K562 (cell line): ENCODE measurements around the gene ANGPTL1. TPM values are rescaled to one million over a fixed set of nuclear protein-coding genes. Genes with fewer than 3 reads are reported as not detected.

Experiments used
- ATAC-seq: fragments of 200-7000 bp; cut with Tn5 transposase; 3 replicates; pipeline ENCODE4 v1.9.1; 2020; ENCODE audit warnings: moderate library complexity
- BruUV-seq: library from RNA; stranded (reverse); fragments of 400-500 nt; replicated peaks from 2 replicates; lab custom pipeline; 2021; lab: Mats Ljungman, UMichigan
- CTCF ChIA-PET: fragments of 300-600 bp; formaldehyde crosslinking; extraction: SDS; loops from one replicate; lab custom pipeline; 2021; ENCODE audit warnings: low intra/inter-chr PET ratio; lab: Yijun Ruan, JAX
- POLR2A ChIA-PET: fragments of 300-600, 350-650 bp; sonication (Branson Sonifier 250); formaldehyde crosslinking; extraction: SDS; loops from one replicate; lab custom pipeline; 2021; ENCODE audit warnings: antibody characterized with exemption, inconsistent platforms; lab: Yijun Ruan, JAX
- DNase-seq, 4 experiments: peaks; one replicate each; pipeline versions ENCODE4 v3.0.0 to v3.0.0-alpha.2; 2011 to 2018; ENCODE audit warnings: low spot score in 3 of 4, mixed read lengths in 3 of 4; ENCODE audit errors: extremely low read depth in 1 of 4
- FAIRE-seq: peaks from 2 replicates; lab custom pipeline; 2011; peaks lifted over from hg19 to GRCh38; lab: Jason Lieb, UNC
- H2AFZ ChIP-seq: 2 replicates; pipeline ENCODE4 v1.6.0; 2011; ENCODE audit warnings: low read depth, low read length, control low read depth, inconsistent platforms
- H3K27ac ChIP-seq: fragments of 200-600 bp; 3 replicates; pipeline ENCODE4 v1.8.0; 2011; ENCODE audit warnings: low read depth, mild to moderate bottlenecking, control low read depth, inconsistent platforms, low read length, moderate library complexity, mixed read lengths; ENCODE audit errors: extremely low read depth
- H3K27me3 ChIP-seq, 2 experiments: fragments of 300-600 bp in 1 of 2; 2 replicates in 1 of 2; 3 replicates in 1 of 2; pipeline versions ENCODE4 v1.6.0 to v1.8.0; 2011; ENCODE audit warnings: inconsistent platforms in 2 of 2, low read length in 2 of 2, mild to moderate bottlenecking in 1 of 2, mixed read lengths in 1 of 2, moderate library complexity in 1 of 2; ENCODE audit not compliant: control insufficient read depth in 2 of 2, insufficient read depth in 2 of 2
- H3K36me3 ChIP-seq: fragments of 300-600 bp; 3 replicates; pipeline ENCODE4 v1.8.0; 2011; ENCODE audit warnings: mild to moderate bottlenecking, low read length, inconsistent platforms; ENCODE audit not compliant: control insufficient read depth, insufficient read depth
- H3K4me1 ChIP-seq, 2 experiments: fragments of 200-600 bp in 1 of 2; replicated peaks in 1 of 2; 2 replicates in 1 of 2; 3 replicates in 1 of 2; pipeline versions ENCODE4 v1.5.1 to v1.8.0; 2011; ENCODE audit warnings: inconsistent platforms in 2 of 2, low read length in 2 of 2, mild to moderate bottlenecking in 1 of 2, mixed read lengths in 1 of 2, moderate library complexity in 1 of 2; ENCODE audit not compliant: control insufficient read depth in 2 of 2, insufficient read depth in 2 of 2
- H3K4me2 ChIP-seq: 2 replicates; pipeline ENCODE4 v1.6.1; 2011; ENCODE audit warnings: low read length, control low read depth, inconsistent platforms, mixed read lengths; ENCODE audit not compliant: insufficient read depth
- H3K4me3 ChIP-seq: fragments of 200-600 bp; sonication (generic), shearing (Covaris generic); 2 replicates; pipeline ENCODE4 v1.5.1; 2016; ENCODE audit warnings: control low read depth, inconsistent platforms
- H3K79me2 ChIP-seq: fragments of 200-600 bp; 3 replicates; pipeline ENCODE4 v1.8.0; 2011; ENCODE audit warnings: low read length, inconsistent platforms; ENCODE audit not compliant: control insufficient read depth, insufficient read depth
- H3K9ac ChIP-seq, 2 experiments: 2 replicates each; pipeline versions ENCODE4 v1.6.0 to v1.6.1; 2011; ENCODE audit warnings: low read depth in 2 of 2, low read length in 2 of 2, control low read depth in 1 of 2, inconsistent platforms in 1 of 2, mild to moderate bottlenecking in 1 of 2, mixed read lengths in 1 of 2; ENCODE audit not compliant: insufficient read depth in 1 of 2
- H3K9me1 ChIP-seq: one replicate; pipeline ENCODE4 v1.6.0; 2011; ENCODE audit warnings: inconsistent platforms, mild to moderate bottlenecking, low read length, moderate library complexity; ENCODE audit not compliant: control insufficient read depth, insufficient read depth
- H3K9me3 ChIP-seq: replicated peaks from 2 replicates; pipeline ENCODE4 v1.5.1; 2011; ENCODE audit warnings: low read depth, low read length, inconsistent platforms; ENCODE audit not compliant: control insufficient read depth, insufficient read depth
- H4K20me1 ChIP-seq: replicated peaks from 2 replicates; pipeline ENCODE4 v1.6.1; 2011; ENCODE audit warnings: low read length, inconsistent platforms, mixed read lengths; ENCODE audit not compliant: control insufficient read depth, insufficient read depth
- MAZ ChIP-seq, 2 experiments: fragments of 450-650 bp in 1 of 2; sonication (generic) in 1 of 2; formaldehyde crosslinking; IDR thresholded peaks in 1 of 2; conservative IDR thresholded peaks in 1 of 2; 2 replicates each; pipeline versions ENCODE4 v1.4.0 to v1.5.0; 2020; ENCODE audit warnings: mild to moderate bottlenecking in 1 of 2, missing genetic modification reagents in 1 of 2
- ZEB2 ChIP-seq: fragments of 450-650 bp; IDR thresholded peaks from 2 replicates; pipeline ENCODE4 v1.6.1; 2016
- ZNF165 ChIP-seq: fragments of 250-450 bp; sonication (Bioruptor Pico); IDR thresholded peaks from 2 replicates; pipeline ENCODE4 v1.4.0; 2020; ENCODE audit warnings: borderline replicate concordance
- WGBS: fragments of 100-300 bp; shearing (Covaris generic); methylation state at CpG from one replicate; pipeline ENCODE4 v1.1.6; 2016; ENCODE audit warnings: low coverage, mixed read lengths; ENCODE audit not compliant: insufficient coverage; ENCODE audit errors: missing lambda C conversion rate; 5-methylcytosine and 5-hydroxymethylcytosine counted together
- in situ Hi-C: fragments of 300-500 bp; cut with MboI; formaldehyde crosslinking; loops from 4 replicates; pipeline ENCODE4 v1.15.0; 2018; ENCODE audit warnings: inconsistent platforms, mixed read lengths
- intact Hi-C: fragments of 100-400 bp; cut with micrococcal nuclease; formaldehyde crosslinking; loops from 2 replicates; pipeline ENCODE4 v1.14.2; 2022
- polyA plus RNA-seq, 8 experiments: library from polyadenylated mRNA; depleted of rRNA in 4 of 8; stranded (reverse) in 5 of 8; unstranded in 3 of 8; fragments of >200 nt; fragmentation: Nextera tagmentation in 2 of 8; fragmentation: Illumina TruSeq in 1 of 8; extraction: Ambion mirVana in 2 of 8; extraction: Trizol in 1 of 8; gene quantifications; 2 replicates each; pipeline versions ENCODE4 v1.2.1 to v1.2.3, GENCODE V29; 2011 to 2014; ENCODE audit warnings: inconsistent platforms in 1 of 8, missing spikeins in 1 of 8
- total RNA-seq, 7 experiments: library from RNA; depleted of rRNA in 6 of 7; stranded (reverse); fragments of >200 nt in 6 of 7; fragmentation: Illumina TruSeq in 2 of 7; extraction: Trizol in 2 of 7; gene quantifications; 2 replicates each; pipeline versions ENCODE4 v1.2.1 to v1.2.3, GENCODE V29; 2011 to 2021; ENCODE audit warnings: low replicate concordance in 1 of 7
- TF ChIP-seq, protein P1 (sequence below): fragments of 250-450 bp; sonication (Bioruptor Pico); IDR thresholded peaks from 2 replicates; pipeline ENCODE4 v1.8.0; 2022; ENCODE audit warnings: inconsistent platforms, mild to moderate bottlenecking, moderate library complexity, borderline replicate concordance
- TF ChIP-seq, protein P2 (sequence below): sonication (generic); formaldehyde crosslinking; IDR thresholded peaks from 2 replicates; pipeline ENCODE4 v1.9.0; 2022; ENCODE audit warnings: mild to moderate bottlenecking, missing genetic modification reagents
- TF ChIP-seq, protein P3 (sequence below): sonication (generic); formaldehyde crosslinking; IDR thresholded peaks from 2 replicates; pipeline ENCODE4 v1.8.0; 2022; ENCODE audit warnings: missing genetic modification reagents, mild to moderate bottlenecking, borderline replicate concordance
- TF ChIP-seq, protein P4 (sequence below), 2 experiments: fragments of 450-650 bp in 1 of 2; sonication (generic) in 1 of 2; formaldehyde crosslinking in 1 of 2; IDR thresholded peaks in 1 of 2; conservative IDR thresholded peaks in 1 of 2; 2 replicates each; pipeline versions ENCODE4 v1.6.1 to v1.8.1; 2016 to 2023; ENCODE audit warnings: mild to moderate bottlenecking in 2 of 2, moderate library complexity in 2 of 2, inconsistent platforms in 1 of 2, missing genetic modification reagents in 1 of 2
- TF ChIP-seq, protein P5 (sequence below): sonication (generic); formaldehyde crosslinking; IDR thresholded peaks from 2 replicates; pipeline ENCODE4 v1.8.0; 2023; ENCODE audit warnings: mild to moderate bottlenecking, missing genetic modification reagents

Gene ANGPTL1
- total and polyA plus RNA-seq, 9 of the 15 experiments (the other 6 are each of a cell fraction or from before 2014, with no cell fraction given): 0.04 to 0.06 TPM; not detected in 7

DNA sequence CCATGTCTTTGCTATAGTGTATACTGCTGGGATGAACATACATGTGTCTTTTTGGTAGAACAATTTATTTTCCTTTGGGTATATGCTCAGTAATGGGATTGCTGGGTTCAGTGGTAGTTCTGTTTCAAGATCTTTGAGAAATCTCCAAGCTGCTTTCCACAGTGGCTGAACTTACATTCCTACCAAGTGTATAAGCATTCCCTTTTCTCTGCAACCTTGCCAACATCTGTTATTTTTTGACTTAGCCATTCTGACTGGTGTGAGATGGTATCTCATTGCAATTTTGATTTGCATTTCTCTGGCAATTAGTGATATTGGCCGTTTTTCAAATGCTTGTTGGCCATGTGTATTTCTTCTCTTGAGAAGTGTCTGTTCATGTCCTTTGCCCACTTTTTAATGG, 37.5 kb upstream of the ANGPTL1 start (continued):
- TF ChIP-seq, protein P1, sequence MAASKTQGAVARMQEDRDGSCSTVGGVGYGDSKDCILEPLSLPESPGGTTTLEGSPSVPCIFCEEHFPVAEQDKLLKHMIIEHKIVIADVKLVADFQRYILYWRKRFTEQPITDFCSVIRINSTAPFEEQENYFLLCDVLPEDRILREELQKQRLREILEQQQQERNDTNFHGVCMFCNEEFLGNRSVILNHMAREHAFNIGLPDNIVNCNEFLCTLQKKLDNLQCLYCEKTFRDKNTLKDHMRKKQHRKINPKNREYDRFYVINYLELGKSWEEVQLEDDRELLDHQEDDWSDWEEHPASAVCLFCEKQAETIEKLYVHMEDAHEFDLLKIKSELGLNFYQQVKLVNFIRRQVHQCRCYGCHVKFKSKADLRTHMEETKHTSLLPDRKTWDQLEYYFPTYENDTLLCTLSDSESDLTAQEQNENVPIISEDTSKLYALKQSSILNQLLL (CRISPR knock-in tag): no peak
- TF ChIP-seq, protein P2, sequence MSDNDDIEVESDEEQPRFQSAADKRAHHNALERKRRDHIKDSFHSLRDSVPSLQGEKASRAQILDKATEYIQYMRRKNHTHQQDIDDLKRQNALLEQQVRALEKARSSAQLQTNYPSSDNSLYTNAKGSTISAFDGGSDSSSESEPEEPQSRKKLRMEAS (CRISPR knock-in tag): no peak
- TF ChIP-seq, protein P3, sequence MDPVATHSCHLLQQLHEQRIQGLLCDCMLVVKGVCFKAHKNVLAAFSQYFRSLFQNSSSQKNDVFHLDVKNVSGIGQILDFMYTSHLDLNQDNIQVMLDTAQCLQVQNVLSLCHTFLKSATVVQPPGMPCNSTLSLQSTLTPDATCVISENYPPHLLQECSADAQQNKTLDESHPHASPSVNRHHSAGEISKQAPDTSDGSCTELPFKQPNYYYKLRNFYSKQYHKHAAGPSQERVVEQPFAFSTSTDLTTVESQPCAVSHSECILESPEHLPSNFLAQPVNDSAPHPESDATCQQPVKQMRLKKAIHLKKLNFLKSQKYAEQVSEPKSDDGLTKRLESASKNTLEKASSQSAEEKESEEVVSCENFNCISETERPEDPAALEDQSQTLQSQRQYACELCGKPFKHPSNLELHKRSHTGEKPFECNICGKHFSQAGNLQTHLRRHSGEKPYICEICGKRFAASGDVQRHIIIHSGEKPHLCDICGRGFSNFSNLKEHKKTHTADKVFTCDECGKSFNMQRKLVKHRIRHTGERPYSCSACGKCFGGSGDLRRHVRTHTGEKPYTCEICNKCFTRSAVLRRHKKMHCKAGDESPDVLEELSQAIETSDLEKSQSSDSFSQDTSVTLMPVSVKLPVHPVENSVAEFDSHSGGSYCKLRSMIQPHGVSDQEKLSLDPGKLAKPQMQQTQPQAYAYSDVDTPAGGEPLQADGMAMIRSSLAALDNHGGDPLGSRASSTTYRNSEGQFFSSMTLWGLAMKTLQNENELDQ: no peak

DNA sequence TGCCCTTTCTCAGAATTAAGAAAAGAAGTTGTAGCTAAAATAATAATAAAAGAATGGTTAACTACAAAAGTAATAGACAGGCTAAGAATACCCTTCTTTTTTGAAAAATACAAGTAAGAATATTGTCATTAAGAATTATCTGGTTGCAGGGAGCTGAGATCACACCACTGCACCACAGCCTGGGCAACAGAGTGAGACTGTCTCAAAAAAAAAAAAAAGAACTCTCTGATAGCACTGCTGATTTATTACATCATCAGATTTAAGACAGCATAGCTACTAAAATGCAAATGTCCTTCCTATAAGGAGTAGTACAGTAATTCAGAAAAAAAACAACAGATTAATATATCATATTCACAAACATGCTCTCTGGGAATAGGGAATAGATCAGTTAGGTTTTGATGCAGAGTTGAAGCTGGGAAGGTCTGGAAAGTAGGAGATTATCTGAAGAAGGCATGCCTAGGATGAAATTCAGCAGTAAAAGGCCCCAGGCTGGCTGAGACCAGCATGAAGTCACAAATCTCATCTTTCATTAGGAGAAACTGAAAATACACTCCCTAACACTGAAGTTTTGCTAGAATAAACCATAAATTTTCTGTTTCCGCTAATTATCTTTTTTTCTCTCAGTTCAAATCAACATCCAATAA, 30.7 kb upstream of the ANGPTL1 start:
- CTCF ChIA-PET: no interaction called here
- in situ Hi-C loops: no loop called here
- no peaks in the 10 kb centered on the region for H3K79me2 ChIP-seq

More for the DNA sequence above, 30.7 kb upstream of the ANGPTL1 start:
- H3K9me3 ChIP-seq: no peaks in the 10 kb centered on the region
- intact Hi-C loops: no loop called here
- H3K4me2 ChIP-seq: no peak overlapping the region
- no TSS peak for BruUV-seq
- no peak overlapping the region for H3K27ac ChIP-seq
- no peak overlapping the region for H2AFZ ChIP-seq
- no peaks in the 10 kb centered on the region for H3K36me3 ChIP-seq
- H3K9ac ChIP-seq: no peak overlapping the region
- ATAC-seq (no peak), DNase-seq (no peak), FAIRE-seq (no peak)
- no peaks in the 10 kb centered on the region for H3K27me3 ChIP-seq
- TF ChIP-seq, protein P4, sequence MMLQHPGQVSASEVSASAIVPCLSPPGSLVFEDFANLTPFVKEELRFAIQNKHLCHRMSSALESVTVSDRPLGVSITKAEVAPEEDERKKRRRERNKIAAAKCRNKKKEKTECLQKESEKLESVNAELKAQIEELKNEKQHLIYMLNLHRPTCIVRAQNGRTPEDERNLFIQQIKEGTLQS (IDR thresholded peaks at IDR 0.05): peak; percentile 46; the same call in 1 of the 2 replicates
- TF ChIP-seq, protein P4 (CRISPR knock-in tag; conservative IDR thresholded peaks at IDR 0.05): no peak
- TF ChIP-seq ZEB2 (no peak), ZNF165 (no peak), MAZ (CRISPR knock-in tag; conservative IDR thresholded peaks at IDR 0.05 in 1 of 2, IDR thresholded peaks at IDR 0.05 in 1 of 2) (no peak)
- TF ChIP-seq, protein P5, sequence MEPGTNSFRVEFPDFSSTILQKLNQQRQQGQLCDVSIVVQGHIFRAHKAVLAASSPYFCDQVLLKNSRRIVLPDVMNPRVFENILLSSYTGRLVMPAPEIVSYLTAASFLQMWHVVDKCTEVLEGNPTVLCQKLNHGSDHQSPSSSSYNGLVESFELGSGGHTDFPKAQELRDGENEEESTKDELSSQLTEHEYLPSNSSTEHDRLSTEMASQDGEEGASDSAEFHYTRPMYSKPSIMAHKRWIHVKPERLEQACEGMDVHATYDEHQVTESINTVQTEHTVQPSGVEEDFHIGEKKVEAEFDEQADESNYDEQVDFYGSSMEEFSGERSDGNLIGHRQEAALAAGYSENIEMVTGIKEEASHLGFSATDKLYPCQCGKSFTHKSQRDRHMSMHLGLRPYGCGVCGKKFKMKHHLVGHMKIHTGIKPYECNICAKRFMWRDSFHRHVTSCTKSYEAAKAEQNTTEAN (CRISPR knock-in tag): no peak
- 0% methylated on average over 1 of the region's 1 CpG for WGBS
- H3K9me1 ChIP-seq: no peaks in the 10 kb centered on the region
- no peaks in the 10 kb centered on the region for H3K4me1 ChIP-seq
- H3K4me3 ChIP-seq: no peak overlapping the region
- no peaks in the 10 kb centered on the region for H4K20me1 ChIP-seq
- POLR2A ChIA-PET: interaction anchor here (0.9 kb wide), 2 partner anchors 15 to 22 kb away, joined by 3 to 4 read pairs; no protein-coding TSS in a partner anchor
